GM12875 (cell line): ENCODE results near the gene NFKB1.

ENCODE experiments used
- H3K4me3 ChIP-seq: one replicate; pipeline ENCODE4 v1.5.1; 2011; ENCODE audit warnings: low read depth, low read length, control low read depth
- TF ChIP-seq, protein P1 (sequence below): IDR thresholded peaks from 2 replicates; pipeline ENCODE4 v1.5.1; 2011; ENCODE audit warnings: low read depth, mild to moderate bottlenecking, control low read depth, inconsistent platforms, low read length, moderate library complexity, borderline replicate concordance; ENCODE audit not compliant: insufficient read depth

NFKB1 gene

DNA sequence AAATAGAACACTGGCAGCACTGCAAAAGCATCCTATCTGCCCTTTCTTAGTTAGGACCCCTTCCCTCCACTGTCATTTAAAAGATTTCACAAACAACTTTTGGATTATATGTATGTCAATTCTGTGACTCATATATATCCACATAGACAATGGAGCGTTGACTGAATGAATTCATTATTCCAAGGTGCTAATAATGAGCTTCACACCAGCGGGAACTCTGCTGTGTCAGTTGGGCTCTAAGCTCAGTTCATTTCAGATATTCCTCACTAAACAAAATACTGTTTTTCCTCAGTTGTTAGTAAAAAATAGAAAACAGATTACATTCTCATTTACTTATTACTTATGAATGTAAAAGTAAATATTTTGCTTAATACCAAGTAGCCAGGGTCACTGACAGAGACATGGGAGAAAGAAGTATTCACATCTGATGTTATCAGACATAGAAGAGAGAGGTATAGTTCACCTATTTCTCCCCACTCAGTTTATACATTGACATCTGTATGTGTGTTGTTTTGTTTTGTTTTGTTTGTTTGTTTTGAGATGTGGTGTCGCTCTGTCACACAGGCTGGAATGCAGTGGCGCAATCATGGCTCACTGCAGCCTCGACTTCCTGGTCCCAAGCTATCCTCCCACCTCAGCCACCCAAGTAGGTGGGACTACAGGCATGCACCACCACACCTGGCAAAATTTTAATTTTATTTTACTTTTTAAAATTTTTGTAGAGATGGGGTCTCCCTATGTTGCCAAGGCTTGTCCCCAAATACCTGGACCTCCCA lies 10.9 kb downstream of the NFKB1 start:
- TF ChIP-seq, protein P1, sequence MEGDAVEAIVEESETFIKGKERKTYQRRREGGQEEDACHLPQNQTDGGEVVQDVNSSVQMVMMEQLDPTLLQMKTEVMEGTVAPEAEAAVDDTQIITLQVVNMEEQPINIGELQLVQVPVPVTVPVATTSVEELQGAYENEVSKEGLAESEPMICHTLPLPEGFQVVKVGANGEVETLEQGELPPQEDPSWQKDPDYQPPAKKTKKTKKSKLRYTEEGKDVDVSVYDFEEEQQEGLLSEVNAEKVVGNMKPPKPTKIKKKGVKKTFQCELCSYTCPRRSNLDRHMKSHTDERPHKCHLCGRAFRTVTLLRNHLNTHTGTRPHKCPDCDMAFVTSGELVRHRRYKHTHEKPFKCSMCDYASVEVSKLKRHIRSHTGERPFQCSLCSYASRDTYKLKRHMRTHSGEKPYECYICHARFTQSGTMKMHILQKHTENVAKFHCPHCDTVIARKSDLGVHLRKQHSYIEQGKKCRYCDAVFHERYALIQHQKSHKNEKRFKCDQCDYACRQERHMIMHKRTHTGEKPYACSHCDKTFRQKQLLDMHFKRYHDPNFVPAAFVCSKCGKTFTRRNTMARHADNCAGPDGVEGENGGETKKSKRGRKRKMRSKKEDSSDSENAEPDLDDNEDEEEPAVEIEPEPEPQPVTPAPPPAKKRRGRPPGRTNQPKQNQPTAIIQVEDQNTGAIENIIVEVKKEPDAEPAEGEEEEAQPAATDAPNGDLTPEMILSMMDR: no peak
- H3K4me3 ChIP-seq: no peak overlapping the region

DNA sequence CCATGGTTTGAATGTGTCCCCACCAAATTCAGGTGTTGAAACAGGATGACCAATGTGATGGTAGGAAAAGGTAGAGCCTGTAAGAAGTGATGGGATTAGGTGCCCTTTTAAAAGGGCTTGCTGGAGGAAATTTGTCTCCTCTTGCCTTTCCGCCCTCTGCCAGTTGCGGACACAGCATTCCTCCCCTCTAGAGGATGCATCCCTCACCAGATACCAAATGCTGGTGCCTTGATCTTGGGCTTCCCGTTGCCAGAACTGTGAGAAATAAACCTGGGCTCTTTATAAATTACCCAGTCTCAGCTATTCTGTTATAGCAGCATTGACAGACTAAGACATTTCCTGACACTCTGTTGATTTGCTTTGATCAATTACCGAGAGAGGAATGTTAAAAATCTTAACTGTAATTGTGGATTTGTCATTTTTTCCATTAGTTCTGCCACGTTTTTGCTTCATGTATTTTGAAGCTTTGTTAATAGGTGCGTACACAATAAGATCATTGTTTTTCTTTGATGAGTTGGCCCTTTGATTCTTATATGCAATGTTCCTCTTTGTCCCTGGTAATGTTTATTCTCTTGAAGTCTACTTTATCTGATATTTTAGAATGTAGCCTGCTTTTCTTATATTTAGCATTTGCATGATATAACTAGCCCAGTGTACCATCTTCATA lies 13.3 kb downstream of the NFKB1 start:
- TF ChIP-seq, protein P1: no peak
- H3K4me3 ChIP-seq: no peak overlapping the region

GRCh38 chr4:102517753-102518152 lies 16.6 kb downstream of the NFKB1 start:
- no peak overlapping the region for H3K4me3 ChIP-seq
- TF ChIP-seq, protein P1: no peak

DNA sequence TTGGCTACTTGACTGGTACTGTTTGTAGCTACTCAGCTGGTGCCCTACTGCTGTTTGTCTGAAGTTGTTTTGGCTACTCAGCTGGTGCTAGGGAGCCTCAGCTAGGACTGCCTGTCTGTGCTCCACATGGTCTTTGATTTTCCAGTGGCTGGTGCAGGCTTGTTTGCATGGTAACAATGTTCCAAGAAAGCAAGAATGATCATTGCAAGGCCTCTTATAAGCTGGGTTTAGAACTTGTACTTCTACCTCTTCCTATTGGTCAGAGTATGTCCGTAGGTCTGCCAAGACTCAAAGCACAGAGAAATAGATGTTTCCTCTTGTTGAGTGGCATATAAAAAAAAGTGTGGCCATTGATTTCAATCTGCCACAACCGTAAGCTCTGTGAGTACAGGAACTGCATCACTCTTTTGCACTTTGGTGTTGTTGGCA lies 17.6 kb downstream of the NFKB1 start:
- TF ChIP-seq, protein P1: no peak

GRCh38 chr4:102519925-102520324 lies 18.8 kb downstream of the NFKB1 start:
- H3K4me3 ChIP-seq: no peak overlapping the region
- TF ChIP-seq, protein P1: no peak

More for the DNA sequence above, 17.6 kb downstream of the NFKB1 start:
- no peak overlapping the region for H3K4me3 ChIP-seq

DNA sequence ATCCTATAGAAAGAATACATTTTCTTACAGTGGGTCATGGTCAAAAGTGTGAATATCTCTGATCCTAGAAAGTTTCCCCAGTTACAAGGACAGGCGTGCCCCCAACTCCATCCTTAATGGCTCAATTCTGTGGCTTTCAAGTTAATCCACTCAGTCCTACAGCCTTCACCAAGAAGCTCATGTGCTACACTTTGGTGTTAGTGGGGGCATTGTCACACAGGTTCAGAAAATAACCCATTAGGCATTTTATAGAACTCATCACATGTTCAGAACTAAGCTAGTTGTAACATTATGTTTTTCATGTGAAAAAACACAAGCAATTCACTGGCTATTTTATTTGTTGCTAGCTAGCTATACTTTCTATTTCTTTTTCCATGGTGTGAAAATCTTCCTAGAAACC lies 20.4 kb downstream of the NFKB1 start:
- no peak overlapping the region for H3K4me3 ChIP-seq
- TF ChIP-seq, protein P1: no peak

GRCh38 chr4:102522031-102522440 lies 20.9 kb downstream of the NFKB1 start:
- no peak overlapping the region for H3K4me3 ChIP-seq
- TF ChIP-seq, protein P1: no peak
